Measurements from ENCODE around the gene CTXND1.

The CTXND1 gene

DNA sequence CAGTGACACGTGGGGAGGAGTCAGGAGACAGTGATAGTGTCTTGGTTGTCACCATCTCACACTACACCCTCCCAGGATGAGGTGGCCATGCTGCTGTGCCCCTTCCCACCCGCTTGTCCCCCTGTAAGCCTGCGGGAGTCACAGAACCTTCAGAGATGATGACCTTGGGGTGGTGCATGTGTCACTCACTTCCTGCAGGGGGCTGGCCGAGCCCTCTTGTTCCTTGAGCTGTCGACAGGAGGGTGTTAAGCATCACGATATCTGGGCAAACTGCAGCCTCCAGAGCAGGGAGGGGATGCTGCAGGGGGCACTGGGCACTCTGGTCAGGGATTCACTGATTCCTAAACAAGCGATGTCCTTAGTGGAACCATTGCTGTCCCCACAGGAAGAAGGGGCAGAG lies 71.5 kb downstream of the CTXND1 start:
- DNase-seq = no peak

DNA sequence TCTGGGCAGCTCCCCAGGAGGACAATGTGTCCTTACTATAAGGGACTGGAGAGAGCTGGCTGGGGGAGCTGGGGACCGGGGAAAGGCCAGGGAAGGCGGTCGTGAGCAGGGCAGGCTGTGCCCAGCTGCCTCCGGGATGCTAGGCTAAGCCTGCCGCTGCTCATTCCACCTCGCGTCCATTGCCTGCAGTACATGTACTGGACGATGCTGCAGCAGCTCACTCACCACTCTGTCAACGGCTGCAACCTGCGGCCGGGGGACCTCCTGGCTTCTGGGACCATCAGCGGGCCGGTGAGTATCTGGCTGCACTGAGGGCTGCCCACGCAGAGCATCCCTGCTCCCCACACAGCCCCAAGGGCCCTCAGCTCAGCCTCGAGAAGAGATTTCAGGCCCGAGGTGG lies 72.1 kb downstream of the CTXND1 start:
- DNase-seq = no peak

DNA sequence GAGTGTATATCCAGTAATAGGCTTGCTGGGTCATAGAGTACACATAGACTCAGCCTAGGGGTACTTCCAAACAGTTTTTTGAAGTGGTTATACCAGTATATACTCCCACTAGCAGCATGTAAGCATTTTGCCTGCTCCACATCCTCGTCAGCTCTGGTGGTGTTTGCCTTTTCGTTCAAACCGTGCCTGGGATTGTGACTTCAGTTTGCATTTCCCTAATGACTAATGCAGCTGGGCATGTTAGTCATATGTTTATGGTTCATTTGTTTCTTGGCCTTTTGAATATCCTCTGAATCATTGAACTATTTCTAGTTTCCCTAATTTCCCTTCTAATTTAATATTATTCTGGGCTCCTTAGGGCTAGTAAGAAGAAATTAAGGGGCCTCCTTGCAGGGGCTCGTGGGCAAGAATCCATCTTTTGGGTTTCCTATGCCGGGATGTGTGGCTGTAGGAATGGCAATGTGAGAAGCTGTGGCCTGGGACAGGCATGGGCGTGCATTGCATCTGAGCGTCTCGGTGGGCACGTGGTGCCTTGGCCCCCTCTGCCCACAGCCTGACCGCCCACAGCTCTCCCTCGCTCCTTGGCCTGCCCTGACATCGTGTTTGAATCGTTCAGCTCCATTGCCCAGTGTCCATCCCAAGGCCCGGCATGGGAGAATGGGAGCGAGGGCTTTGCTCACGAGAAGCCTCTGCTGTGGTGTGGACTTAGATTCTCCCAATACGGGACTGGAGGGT lies 72.8 kb downstream of the CTXND1 start:
- no peak for DNase-seq

DNA sequence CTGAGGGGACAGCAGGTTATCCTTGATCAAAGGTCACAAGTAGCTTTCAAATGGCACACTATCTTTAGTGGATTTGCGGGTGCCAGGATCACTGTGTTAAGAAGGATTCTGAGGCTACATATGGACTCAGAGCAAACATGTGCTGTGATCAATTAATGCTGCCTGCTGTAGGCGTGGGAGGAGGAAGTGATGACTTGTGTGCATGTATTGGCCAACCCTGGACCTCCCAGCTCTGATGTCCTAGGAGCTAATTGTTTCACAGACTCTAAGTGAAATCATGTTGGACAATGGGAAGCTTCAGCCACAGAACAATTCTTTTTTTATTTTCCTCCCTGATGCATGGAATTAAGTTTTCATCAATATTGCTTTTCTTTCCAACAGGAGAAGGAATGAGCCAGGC lies 74.9 kb downstream of the CTXND1 start:
- DNase-seq = no peak

DNA sequence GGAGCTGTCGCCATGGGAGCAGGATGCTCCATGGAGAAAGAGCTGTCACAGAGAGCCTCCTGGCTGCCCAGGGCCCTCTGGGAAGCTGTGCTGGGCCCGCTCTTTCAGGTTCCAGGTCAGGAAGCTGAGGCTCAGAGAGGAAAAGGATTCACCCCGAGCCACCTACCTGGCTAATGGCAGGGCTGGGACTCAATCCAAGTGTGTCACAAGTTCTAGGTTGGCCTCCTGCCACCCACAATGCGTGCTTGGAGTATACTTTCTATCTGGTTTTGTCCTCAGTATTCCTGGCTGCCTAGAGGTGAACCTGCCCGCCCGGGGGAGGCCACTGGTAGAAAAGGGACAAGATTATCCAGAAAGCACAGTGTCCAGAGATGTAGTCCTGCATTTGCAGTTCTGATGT lies 75.6 kb downstream of the CTXND1 start:
- no peak for DNase-seq

DNA sequence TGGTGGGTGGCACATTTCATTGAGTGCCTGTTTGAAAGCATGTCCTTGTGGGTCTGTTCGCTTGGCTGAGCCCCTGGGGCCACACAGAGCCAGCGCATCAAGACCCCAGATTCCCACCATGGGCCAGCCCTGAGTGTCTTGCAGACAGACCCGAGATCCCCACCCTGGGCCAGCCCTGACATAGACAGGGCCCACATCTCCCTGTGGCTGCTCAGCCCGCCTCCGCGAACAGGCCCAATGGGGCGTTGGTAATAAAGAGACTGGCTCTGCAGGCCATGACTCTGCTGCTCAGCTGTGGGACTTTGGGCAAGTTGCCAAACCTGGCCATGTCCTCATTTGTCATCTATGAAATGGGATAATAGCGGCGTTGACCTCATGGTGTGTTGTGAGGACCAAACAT lies 76.6 kb downstream of the CTXND1 start:
- no peak for DNase-seq

DNA sequence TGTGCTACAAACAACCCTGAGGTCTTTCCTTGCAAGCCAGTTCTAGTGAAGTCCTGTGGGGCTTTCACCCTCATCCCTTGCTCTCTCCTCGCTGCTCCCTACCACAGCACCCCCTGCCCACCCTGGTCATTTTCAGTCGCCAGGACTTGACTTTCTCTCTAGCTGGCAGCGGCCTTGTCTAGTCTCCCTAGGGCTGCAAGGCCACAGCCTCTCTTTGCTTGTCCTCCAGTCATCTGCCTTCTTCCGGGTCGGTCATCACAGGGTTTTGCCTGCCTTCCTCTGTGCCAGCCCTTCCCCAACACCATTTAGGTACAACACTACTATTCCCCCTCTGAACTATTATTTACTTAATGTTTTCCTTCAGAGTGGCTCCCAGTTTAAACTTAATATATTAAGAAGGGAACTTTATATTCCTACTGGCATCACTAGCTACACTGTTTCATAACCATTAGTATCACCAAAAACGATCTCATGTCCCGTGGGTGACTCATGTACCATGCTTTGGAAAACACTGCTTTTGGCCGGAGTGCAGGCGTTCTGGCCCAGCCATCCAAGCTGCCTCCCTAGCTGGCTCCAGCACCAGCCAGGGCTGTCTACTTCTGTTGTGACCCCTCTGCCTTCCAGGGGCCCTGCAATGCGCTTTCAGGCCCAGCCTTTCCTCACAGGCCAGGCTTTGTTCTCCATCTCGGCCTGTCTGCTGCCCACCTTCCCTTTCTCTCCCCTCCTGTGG lies 77.8 kb downstream of the CTXND1 start:
- DNase-seq = no peak

DNA sequence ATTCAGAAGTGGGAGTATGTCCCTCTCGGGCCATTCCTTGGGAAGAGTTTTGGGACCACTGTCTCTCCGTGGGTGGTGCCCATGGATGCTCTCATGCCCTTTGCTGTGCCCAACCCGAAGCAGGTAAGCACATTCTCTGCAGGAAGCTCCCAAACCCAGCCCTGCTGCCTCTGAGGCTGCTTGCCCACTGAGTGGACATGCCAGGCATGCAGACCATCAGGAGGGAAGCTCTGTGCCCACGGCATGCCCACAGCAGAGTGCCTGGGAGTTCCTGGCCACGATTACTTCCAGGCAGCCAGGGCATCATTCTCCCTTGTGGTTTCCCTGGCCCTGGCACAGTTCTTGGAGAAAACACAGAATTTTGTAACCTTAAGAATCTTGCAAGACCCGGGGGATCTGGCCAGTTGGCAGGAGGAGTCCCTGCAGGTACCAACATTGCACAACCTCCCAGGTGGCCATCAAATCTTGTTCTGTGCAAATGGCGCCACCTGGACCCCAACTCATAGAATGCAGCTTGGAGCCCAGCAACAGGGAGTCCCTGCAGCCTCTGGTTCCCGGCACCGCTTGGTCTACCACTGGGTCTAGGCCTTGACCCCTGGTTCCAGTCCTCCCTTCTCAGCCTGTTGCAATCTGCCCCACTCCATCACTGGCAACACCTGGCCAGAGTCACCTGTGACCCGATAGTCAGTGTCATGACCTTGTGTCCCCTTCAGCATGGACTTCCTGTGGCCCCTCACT lies 78.8 kb downstream of the CTXND1 start:
- DNase-seq = peak; percentile 77

DNA sequence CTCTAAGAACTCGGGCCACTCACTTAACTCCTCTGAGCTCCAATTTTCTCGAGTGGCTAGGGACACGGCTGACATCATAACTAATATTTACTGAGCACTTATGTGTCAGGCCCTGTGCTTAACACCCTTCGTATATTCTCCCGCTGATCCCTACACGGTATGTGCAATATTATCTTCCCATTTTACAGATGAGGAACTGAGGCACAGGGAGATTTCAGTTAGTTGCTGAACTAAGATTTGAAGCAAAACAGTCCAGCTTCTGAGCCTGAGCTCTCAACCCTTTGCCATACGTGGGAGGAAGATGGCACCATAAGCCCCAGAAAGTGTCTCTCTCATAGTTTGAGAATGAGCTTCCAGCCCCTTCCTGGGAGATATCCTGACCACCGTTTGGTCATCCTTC lies 79.6 kb downstream of the CTXND1 start:
- DNase-seq = no peak

DNA sequence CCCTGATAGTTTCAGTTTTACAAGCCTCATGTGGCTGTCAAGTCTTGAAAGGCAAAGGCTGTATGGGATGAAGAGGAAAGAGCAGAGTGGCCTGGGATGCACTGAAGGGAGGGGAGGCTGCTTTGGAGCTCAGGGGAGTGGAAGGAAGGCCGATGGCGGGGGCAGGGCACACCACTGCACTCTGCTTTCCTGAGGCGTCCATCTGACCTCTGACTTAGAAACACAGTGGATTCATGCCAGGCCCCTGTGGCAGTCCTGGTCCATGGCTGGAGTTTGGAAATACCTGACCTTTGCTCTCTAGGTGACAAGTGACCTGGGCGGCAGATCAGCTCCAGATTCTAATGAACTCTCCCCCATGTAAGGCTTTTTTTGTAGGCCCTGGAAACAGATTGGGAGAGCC lies 80.2 kb downstream of the CTXND1 start:
- DNase-seq = no peak

DNA sequence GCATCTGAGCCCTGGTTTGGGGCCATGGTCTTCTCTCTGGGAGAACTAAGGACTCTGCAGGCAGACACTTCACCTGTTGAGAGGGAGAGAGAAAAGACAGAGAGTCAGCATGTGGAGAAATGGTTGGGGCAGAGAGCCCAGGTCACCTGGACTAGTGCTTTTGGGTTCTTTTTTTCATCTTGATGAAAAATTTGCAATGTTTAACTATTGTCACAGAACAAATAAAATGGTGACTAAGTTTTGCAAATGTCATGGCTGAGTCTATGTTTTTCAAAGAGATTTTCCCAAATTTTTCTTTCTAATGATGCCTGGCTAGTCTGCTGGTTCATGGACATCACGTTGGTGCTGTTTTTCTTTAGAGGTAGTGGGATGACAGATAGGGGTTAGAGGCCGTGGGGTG lies 81.4 kb downstream of the CTXND1 start:
- no peak for DNase-seq

DNA sequence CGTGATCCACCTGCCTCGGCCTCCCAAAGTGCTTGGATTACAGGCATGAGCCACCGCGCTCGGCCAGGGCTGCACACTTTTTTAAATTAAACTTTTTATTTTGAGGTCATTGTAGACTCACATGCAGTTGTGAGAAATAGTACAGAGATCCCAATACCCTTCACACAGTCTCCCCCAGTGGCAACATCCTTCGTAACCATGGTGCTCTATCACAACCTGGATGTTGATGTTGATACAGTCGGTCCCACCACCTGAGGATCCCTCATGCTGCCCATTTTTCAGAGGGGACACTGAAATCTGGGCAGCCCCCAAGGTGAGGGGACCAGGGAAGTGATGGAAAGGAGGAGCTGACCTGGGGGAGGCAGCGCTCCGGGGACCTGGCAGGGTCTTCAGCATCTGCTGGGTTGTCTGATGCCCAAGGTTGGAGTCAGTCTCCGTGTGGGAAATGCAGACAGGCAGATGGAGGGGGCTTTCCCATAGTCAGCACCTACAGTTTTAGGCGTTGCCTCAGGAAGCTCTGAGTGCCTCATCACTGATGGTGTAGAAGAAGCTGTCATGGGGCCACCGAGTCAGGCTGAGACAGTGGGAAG lies 82.2 kb downstream of the CTXND1 start:
- DNase-seq = no peak

DNA sequence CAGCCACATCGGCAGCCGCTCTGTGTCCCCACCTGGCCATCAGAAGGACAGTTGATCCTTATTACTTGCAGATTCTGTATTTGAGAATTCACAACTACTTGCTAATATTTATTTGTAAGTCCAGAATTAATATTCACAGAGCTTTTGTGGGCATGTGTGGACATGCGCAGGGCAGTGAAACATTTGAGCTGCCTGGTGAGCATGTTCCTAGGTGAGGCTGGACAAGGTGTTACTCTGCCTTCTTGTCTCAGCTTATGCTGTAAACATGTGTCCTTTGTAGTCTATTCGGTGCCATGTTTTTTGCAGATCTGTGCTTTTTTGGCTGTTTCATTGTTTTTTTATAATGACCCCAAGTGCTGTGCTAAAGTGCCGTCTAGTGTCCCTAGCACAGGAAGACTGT lies 83.6 kb downstream of the CTXND1 start:
- no peak for DNase-seq

DNA sequence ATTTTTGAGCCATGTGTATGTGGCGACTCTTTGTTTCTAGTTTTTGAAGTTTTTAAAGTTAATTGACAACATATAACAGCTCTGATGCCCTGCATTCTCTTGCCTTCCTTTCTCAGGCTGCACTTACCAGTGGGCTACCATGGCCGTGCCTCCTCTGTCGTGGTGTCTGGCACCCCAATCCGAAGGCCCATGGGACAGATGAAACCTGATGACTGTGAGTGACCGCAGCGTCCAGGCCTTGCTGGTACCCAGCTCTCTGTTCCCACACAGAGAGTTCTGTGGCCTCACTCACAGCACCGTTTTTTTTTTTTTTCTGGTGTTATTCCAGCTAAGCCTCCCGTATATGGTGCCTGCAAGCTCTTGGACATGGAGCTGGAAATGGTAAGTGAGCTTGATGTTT lies 84.1 kb downstream of the CTXND1 start:
- DNase-seq = no peak

DNA sequence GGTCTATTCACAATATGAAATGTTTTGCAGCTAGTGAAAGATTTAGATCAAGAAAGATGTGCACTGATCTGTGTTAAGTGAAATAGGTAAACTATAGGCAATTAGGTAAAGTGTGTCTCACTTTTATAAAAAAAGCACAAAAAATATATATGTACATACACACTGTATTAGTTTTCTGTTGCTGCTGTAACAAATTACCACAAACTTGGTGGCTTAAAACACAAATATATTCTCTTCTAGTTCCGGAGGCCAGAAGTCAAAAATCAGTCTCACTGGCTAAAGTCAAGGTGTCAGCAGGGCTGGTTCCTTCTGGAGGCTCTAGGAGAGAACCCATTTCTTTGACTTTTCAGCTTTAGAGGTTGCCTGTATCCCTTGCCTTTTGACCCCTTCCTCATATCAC lies 88.1 kb downstream of the CTXND1 start:
- DNase-seq = no peak

DNA sequence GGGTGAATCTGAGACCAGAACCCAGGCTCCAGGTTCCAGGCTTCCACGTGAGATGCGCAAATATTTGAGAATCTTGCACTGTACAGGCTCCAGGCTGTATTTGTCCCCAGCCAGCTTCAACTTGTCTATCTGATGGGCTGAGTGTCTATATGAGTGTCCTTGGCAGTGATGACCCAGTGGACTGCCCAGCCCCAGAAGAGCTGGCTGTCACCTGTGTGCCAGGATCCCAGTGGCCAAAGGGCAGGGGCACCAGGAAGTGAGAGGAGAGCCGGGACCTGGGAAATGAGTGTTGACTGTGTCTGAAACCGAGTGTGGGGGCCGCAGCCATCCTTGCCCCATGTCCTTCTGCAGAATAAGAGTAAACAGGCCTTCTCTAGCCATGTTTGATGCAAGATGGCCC lies 88.8 kb downstream of the CTXND1 start:
- no peak for DNase-seq

DNA sequence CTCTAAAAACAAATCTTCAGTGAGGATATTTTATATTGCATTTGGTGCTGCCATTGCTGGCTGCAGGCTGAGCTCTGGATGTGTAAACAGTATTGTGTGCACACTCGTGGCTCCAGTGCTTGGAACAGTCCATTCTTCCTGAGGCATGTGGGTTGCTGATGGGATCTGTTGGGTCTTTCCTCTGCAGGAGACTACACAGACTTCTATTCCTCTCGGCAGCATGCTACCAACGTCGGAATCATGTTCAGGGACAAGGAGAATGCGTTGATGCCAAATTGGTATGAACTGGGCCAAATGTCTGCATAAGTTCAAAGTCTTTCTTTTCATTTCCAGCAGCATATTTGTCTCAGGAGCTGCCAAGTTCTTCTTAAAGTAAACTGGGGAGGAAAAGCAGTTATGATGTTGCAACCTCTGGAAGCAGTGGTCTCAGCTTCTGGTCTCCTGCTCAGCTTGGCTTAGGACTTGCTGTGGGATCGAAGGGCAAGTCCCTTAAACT lies 89.9 kb downstream of the CTXND1 start:
- no peak for DNase-seq

DNA sequence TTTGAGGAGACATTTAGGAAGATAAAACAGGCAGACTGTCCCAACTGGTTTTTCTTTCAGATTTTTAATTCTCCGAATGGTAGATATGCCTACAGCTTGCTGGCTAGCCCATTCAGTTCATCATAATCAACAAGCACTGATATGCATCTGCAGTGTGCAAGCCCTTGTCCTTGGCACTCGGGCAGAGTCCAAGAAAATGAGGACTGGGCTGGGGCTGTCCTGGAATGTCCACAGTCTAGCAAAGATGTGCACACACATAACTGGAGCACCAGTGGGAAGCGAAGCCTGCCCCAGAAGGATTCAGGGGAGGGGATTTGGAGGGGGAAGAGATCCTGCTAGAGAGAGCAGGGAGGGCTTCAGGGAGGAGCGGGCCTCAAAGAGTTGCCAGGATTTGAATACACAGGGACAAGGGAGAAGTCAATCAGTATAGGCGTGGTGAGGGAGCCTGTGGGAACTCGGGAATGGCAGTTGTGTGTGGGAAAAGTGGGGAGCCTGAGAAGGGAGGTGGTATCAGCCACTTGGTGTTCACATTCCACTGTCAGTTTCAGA lies 90.5 kb downstream of the CTXND1 start:
- no peak for DNase-seq

DNA sequence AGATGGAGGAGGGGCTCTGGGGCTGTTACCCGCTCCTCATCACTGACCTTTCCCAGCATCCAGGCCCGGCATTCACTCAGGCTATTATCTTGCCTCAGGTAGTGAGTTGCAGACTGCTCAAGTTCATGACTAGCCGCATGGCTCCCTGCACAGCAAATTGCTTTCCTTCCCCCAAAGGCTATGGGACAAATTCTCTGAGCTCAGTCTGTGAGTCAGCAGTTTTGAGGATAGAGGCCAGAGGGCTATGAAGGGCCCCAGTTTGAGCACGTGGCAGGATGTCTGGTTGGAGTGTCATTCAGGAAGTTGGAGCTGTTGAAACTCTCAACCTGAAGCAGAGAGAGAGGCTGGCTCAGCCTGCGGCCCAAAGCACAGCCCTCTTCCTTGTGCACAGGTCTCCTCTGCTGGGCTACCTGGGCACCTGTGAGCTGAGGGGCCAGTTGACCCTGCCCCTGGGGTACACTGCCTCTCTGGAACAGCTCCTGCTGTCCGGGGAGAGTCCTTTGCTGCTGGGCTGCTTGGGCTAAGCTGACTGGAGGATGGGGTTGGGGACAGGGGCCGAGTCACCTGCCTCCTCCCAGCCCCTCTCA lies 91.3 kb downstream of the CTXND1 start:
- DNase-seq = peak; percentile 88

DNA sequence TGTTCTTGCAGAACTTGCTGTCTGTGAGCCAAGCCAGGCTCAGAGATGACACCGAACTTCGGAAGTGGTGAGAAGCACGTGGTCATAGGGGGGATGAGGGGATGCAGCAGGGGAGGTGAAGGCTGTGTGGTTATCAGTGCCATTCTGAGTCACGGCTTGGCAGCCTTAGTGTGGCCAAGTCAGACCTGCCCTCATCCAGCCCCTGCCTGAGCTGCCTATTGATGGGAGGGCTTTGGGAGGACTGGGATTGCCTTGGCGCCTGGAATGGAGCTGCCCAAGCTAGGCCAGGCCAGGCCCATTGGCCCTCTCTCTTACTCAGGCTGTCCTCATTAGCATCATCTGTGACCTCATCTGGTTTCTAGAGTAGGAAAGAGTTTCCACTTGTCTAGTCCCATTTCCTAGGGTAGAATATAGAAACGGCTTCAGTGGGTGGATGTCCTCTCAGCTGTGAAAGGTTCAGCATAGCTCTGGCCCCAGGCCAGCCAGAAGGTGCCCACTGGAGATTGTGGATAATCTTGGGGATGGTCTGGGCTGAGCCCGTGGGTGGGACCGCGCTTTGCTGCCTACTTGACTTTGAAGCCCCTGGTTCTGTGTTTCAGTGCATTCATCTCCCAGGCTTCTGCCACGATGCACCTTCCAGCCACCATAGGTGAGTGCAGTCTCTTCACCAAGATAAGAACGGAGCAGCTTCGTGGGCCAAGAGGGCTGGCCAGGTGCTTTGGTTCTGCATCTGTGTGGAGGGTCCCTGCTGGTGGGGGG lies 92.0 kb downstream of the CTXND1 start:
- peak; percentile 67 for DNase-seq

DNA sequence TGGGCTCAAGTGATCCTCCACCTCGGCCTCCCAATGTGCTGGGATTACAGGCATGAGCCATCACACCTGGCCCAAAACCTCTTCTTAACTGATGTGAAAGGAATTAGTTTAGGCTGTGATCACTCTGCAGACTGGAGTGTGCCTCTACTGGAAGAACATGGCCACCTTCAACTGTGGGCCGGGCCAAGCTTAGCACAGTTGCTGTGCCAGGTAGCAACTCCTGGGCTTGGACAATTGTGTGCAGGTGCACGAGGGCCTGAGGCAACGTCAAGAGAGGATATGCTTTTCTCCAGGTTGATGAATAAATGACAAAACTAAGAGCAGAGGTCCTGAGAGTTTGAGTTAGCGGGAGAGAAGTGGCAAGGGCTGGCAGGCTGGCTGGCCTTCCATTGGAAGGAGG lies 92.7 kb downstream of the CTXND1 start:
- no peak for DNase-seq

DNA sequence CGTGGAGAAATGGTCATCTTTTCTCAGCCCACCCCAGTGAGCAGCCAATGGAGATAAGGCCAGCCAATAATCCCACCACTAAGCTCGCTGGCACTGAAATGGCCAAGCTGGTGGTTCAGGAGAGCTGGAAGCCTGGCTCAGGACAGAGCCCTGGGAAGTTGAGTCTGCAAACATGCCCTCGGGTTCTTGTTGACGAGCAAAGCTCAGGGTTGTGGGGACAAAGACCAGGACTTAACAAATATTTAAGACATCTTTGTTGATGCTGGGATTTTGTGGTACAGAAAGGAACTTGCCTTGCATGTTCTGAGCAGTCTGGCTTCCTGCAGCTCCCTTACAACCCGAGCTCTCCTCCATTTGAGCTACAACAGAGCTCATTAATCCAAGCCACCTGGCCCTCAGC lies 94.8 kb downstream of the CTXND1 start:
- DNase-seq = no peak
